Aorta (tissue), 5 donors: ENCODE data around the gene DENND10. TPM values are rescaled to one million over a fixed set of nuclear protein-coding genes. Genes with fewer than 3 reads are reported as not detected.
A peak's percentile ranks its signal among the peaks of the same experiment; 100 is the strongest.
"Not testable (repeated sequence)": the region's sequence is repeated elsewhere in the genome, so short reads cannot be mapped to it uniquely, and the experiment has no call there.

ENCODE experiments used
- ATAC-seq: fragments of 200-7000 bp; cut with Tn5 transposase; one replicate; pipeline ENCODE4 v1.9.1; 2022; ENCODE audit warnings: moderate library complexity; ENCODE audit not compliant: low FRiP score
- DNase-seq, 2 donors: peaks; one replicate each; pipeline ENCODE4 v3.0.0-alpha.2; 2020
- H3K27ac ChIP-seq, 2 donors: one replicate each; pipeline ENCODE4 v1.5.1; 2013; ENCODE audit warnings: low read length in 2 of 2, mild to moderate bottlenecking in 2 of 2, moderate library complexity in 2 of 2, control low read depth in 1 of 2, inconsistent platforms in 1 of 2, low read depth in 1 of 2
- H3K27me3 ChIP-seq, 2 donors: one replicate each; pipeline ENCODE4 v1.6.1; 2013; ENCODE audit warnings: control low read depth in 1 of 2, low read length in 1 of 2, mild to moderate bottlenecking in 1 of 2, moderate library complexity in 1 of 2; ENCODE audit not compliant: insufficient read depth in 2 of 2, control insufficient read depth in 1 of 2
- H3K36me3 ChIP-seq, 2 donors: one replicate each; pipeline ENCODE4 v1.6.1; 2013; ENCODE audit warnings: control low read depth in 1 of 2, low read length in 1 of 2, mild to moderate bottlenecking in 1 of 2; ENCODE audit not compliant: insufficient read depth in 2 of 2, control insufficient read depth in 1 of 2
- H3K4me1 ChIP-seq, 2 donors: one replicate each; pipeline ENCODE4 v1.6.1; 2013; ENCODE audit warnings: low read length in 2 of 2, control low read depth in 1 of 2, mild to moderate bottlenecking in 1 of 2, moderate library complexity in 1 of 2; ENCODE audit not compliant: insufficient read depth in 2 of 2, control insufficient read depth in 1 of 2
- H3K4me3 ChIP-seq, 2 donors: one replicate each; pipeline ENCODE4 v1.5.1; 2013; ENCODE audit warnings: low read length in 2 of 2, control low read depth in 1 of 2, mild to moderate bottlenecking in 1 of 2
- H3K9me3 ChIP-seq: one replicate; pipeline ENCODE4 v1.6.1; 2013; ENCODE audit warnings: mild to moderate bottlenecking, low read length; ENCODE audit not compliant: control insufficient read depth
- WGBS, 2 donors: extraction: QIAGEN DNeasy Blood & Tissue Kit; methylation state at CpG; one replicate each; pipeline ENCODE4 v1.1.7; 2013; 5-methylcytosine and 5-hydroxymethylcytosine counted together
- intact Hi-C, 2 donors: fragments of 100-400 bp; cut with DNase I; formaldehyde crosslinking; loops; one replicate each; pipeline versions ENCODE4 v1.14.2 to v1.15.0; 2022
- polyA plus RNA-seq, 2 donors: library from polyadenylated mRNA; stranded (reverse); fragments of 200-250 nt; gene quantifications; one replicate each; pipeline ENCODE4 v1.2.3, GENCODE V29; 2013
- total RNA-seq, 2 donors: library from RNA; stranded (reverse); fragmentation: NEBNext Ultra II Directional; extraction: Animal tissue kit (Norgen Biotek cat#: 25700); gene quantifications; one replicate each; pipeline ENCODE4 v1.2.1, GENCODE V29; 2021
- donor health status: healthy with polysubstance abuse.
- donor health status: Bipolar disorder and iron deficiency.
- donor health status: DM: no; HTN: no; CAD: no.
- donor health status: DM: no; HTN: no; CAD: no.
- donor health status: DM: yes; HTN: yes; CAD: no.

Gene DENND10
- total and polyA plus RNA-seq, 4 donors, result 15.2 to 28.8 (median 23.3) TPM

DNA sequence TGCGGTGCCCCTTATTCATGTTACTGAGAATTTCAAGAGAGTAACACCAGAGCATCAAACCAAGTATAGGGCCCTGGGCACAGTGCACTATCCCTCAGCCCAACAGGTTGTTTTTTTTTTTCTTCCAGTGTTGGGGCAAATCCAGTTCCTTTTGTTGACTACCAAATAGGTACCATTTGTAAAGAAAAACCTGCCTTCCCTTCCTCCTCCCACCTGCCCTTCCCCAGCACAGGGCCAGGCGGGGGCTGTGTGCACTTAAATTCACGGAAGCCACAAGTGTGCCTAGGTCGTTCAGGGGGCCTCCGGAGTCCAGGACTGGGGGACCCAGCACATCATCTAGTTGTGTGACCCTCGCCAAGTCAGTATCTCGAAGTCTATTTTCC is 62.2 kb downstream of the DENND10 start:
- Histone ChIP-seq H3K4me1 (no peaks in the 10 kb centered on the region), H3K4me3 (peak overlapping the region; percentile 43 to 75), H3K27me3 (no peaks in the 10 kb centered on the region), H3K9me3 (no peaks in the 10 kb centered on the region), H3K27ac (peak overlapping the region in 1 of 2 donors; percentile 84), H3K36me3 (peaks cover 2 to 3% of the 10 kb centered on the region in 2 donors)
- WGBS, 2 donors, result 73% methylated on average over 7 of the region's 7 CpGs
- DNase-seq (peak in 1 of 2 donors; percentile 57), ATAC-seq (peak; percentile 33)
- intact Hi-C loops, result no loop called here

DNA sequence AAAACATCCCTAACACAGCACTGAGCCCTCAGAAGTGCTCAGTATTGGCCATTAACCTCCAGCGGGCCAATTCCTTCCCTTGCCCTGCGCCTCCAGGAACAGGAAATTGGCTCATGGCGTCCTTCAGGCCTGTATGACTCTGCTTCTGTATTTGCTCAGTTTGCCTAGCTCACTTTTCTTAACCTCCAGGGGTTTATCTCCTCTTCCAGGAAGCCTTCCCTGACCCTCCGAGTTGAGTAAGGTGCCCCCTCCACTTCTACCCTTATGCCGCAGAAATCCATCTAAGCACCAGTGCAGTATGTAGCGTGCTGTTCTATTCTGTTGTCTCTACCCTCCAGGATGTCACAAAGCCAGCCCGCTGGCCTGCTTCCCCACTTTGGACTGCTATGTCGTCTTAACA is 62.7 kb downstream of the DENND10 start:
- Histone ChIP-seq H3K4me3 (no peak overlapping the region), H3K27ac (no peak overlapping the region)

DNA sequence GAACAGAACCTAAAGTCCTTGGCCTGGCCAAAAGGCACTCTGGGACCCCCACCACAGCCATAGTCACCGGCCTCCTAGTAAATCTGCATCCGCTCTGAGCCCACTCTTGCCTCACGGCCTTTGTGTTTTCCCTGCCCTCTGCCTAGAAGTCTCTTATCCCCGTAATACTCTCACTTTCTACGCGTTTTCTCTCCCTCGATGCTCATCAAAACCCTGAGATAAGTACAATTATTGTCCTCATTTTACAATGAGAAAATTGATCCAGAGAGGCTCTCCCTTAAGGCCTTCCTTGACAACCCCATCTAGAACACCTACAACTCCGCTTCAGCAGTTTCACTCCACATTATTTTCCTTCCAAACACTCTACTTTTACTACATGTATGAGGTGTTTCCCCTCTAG is 63.1 kb downstream of the DENND10 start:
- Histone ChIP-seq H3K27me3 (no peaks in the 10 kb centered on the region), H3K4me3 (no peak overlapping the region), H3K9me3 (no peaks in the 10 kb centered on the region), H3K36me3 (peaks cover 3 to 5% of the 10 kb centered on the region in 2 donors), H3K27ac (no peak overlapping the region), H3K4me1 (no peaks in the 10 kb centered on the region)
- WGBS, 2 donors, result 82 to 85% methylated on average over 8 of the region's 8 CpGs
- DNase-seq, result no peak
- ATAC-seq, result no peak
- intact Hi-C loops, result no loop called here

More for the DNA sequence above, 62.7 kb downstream of the DENND10 start:
- no peaks in the 10 kb centered on the region for H3K27me3 ChIP-seq
- H3K9me3 ChIP-seq, result no peaks in the 10 kb centered on the region
- intact Hi-C loops, result no loop called here
- H3K4me1 ChIP-seq, result no peaks in the 10 kb centered on the region
- WGBS, 2 donors, result 76 to 80% methylated on average over 8 of the region's 8 CpGs
- peaks cover 3% of the 10 kb centered on the region in 2 donors for H3K36me3 ChIP-seq
- peak in 1 of 2 donors; percentile 62 for DNase-seq
- no peak for ATAC-seq

DNA sequence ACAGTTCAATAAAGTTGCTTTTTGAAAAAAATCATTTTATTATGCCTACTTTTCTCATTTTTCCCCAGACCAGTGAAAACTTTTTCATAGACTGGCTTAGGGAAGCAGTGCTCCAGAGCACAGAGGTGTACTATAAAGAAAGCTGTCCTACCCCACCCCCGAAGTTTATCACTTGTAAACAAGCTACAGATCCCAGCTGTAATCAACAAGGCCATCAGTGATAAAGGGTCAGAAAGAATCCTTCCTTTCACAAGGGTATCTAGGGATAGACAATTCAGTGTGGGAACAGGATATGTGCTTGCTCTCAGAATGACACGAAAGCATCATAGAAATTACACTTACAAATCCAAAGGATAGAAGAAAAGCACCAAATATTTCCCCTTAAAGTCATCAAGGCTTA is 70.2 kb downstream of the DENND10 start:
- no peaks in the 10 kb centered on the region for H3K4me1 ChIP-seq
- intact Hi-C loops, result no loop called here
- H3K27ac ChIP-seq, result no peak overlapping the region
- no peak overlapping the region for H3K4me3 ChIP-seq
- 87 to 91% methylated on average over 2 of the region's 2 CpGs for WGBS, 2 donors
- ATAC-seq (no peak), DNase-seq (no peak)
- peaks cover 0 to 5% of the 10 kb centered on the region in 2 donors for H3K36me3 ChIP-seq
- no peaks in the 10 kb centered on the region for H3K27me3 ChIP-seq
- no peaks in the 10 kb centered on the region for H3K9me3 ChIP-seq

DNA sequence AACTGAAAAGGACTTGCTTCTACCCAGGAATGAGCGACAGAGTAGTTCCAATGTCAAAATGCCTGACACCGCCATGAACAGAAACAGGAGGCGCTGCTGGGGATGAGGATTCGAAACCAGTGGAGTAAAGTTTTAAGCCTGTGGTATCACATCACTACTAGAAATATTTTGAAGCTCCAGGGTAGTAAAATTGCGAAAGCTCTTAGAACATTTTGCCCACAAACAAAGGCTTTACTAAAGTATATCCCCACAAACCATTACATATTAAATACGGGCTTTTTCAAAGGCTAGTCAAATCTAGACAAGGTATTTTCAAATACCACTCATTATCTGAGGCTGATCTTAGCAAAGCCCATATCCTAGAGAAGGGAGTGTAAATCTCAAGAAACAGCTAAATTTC is 72.3 kb downstream of the DENND10 start:
- Histone ChIP-seq H3K27ac (no peak overlapping the region), H3K4me1 (no peaks in the 10 kb centered on the region), H3K4me3 (no peak overlapping the region), H3K36me3 (peaks cover 0 to 3% of the 10 kb centered on the region in 2 donors), H3K27me3 (no peaks in the 10 kb centered on the region), H3K9me3 (no peaks in the 10 kb centered on the region)
- WGBS, 2 donors, result 93 to 94% methylated on average over 6 of the region's 6 CpGs
- ATAC-seq (no peak), DNase-seq (peak in 1 of 2 donors; percentile 8)
- intact Hi-C loops, result no loop called here

DNA sequence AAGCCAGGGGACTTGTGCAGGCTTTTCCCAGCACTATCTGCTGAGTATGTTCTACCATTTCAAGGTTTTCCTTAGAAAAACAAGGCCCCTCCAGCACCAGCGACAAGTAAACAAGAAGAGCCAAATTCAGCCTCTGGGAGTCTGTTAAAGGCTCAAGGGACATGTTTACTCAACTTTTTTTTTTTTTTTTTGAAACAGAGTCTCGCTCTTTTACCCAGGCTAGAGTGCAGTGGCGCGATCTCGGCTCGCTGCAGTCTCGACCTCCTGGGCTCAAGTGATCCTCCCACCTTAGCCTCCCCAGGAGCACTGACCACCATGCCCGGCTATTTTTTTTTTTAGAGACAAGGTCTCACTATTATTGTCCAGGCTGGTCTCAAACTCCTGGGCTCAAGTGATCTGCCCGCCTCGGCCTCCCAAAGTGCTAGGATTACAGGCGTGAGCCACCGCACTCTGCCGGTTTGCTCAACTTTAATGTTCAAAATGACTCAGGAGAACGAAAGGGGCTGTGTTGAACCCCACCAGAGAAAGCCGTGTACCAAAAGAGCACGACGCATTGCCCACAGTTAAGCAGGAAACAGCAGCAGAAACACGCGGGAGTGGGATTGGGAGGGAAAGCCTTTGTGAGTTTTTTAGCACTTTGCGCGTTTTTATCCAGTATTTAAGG is 73.9 kb downstream of the DENND10 start:
- Histone ChIP-seq H3K27ac (peak overlapping the region in 1 of 2 donors; percentile 82), H3K9me3 (no peaks in the 10 kb centered on the region), H3K36me3 (no peaks in the 10 kb centered on the region), H3K4me3 (peak overlapping the region; percentile 36 to 46), H3K27me3 (no peaks in the 10 kb centered on the region), H3K4me1 (no peaks in the 10 kb centered on the region)
- DNase-seq (no peak), ATAC-seq (peak; percentile 16)
- intact Hi-C loops, result no loop called here
- 21% methylated on average over 21 of the region's 21 CpGs for WGBS, 2 donors

DNA sequence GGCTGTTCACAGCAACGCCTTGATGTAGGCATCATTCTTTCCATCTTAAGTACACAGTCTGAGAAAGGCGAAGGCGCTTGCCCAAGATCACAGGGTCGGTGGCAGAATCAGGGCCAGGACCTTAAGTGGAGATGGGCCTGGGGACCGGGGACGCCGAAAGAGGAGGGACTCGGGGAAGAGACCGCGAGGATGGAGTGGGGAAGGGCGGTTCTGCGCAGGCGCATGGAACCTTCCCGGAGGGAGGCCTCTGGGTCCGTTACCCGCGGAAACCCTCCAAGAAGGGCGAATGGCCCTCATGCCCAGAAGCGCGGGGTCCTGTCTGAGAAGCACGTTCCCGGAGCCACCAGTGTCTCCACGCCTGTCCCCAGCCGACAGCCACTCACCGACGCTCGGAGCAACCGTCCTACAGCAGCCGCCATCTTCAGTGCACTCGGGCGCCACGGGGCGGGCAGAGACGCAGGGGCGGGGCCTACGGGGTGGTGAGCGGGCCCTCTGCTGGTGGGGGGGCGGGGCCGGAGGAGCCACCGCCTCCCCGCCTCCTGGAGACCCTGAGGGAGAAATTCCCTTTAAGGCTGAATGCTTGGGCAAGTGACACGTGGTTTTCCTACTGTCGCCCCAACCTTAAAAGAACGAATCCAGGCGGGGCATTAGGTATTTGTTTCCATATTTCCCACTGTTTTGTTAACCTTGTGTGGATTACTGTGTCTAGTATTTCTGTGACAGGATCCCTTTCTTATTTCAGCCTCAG is 74.6 kb downstream of the DENND10 start, which contains the start of gene PRDX3:
Gene PRDX3, minus strand, starts transcription at position 441 of the 748 bp plus-strand sequence. Its CDS starts 22 bp downstream, at position 419.
- peak within 1 kb of the TSS; percentile 82 to 84 for H3K27ac ChIP-seq
- H3K27me3 ChIP-seq, result no peaks in the 10 kb centered on the region
- intact Hi-C loops, result no loop called here
- H3K36me3 ChIP-seq, result no peaks in the 10 kb centered on the region
- no peaks in the 10 kb centered on the region for H3K9me3 ChIP-seq
- ATAC-seq (peak; percentile 99), DNase-seq (peak; percentile 96 to 98)
- H3K4me3 ChIP-seq, result peak within 1 kb of the TSS; percentile 36 to 46
- WGBS, 2 donors, result 0% methylated on average over 41 to 45 of the region's 45 CpGs
- no peaks in the 10 kb centered on the region for H3K4me1 ChIP-seq

DNA sequence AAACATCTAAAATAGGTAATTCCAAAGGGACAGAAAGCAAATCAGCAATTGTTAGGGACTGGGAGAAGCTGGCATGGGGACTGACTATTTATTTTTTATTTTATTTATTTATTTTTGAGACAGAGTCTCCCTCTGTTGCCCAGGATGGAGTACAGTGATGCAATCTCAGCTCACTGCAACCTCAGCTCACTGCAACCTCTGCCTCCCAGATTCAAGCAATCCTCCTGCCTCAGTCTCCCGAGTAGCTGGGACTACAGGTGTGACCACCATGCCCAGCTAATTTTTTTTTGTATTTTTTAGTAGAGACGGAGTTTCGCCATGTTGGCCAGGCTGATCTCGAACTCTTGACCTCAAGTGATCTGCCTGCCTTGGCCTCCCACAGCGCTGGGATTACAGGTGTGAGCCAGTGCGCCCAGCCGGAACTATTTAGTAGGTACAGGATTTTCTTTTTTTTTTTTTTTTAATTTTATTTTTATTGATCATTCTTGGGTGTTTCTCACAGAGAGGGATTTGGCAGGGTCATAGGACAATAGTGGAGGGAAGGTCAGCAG is 77.0 kb downstream of the DENND10 start:
- intact Hi-C loops, H3K9me3 ChIP-seq, H3K4me1 ChIP-seq, ATAC-seq, H3K27ac ChIP-seq, H3K4me3 ChIP-seq, H3K27me3 ChIP-seq, H3K36me3 ChIP-seq: not testable (repeated sequence)
- peak in 1 of 2 donors; percentile 51 for DNase-seq
- WGBS, 2 donors, result 93 to 94% methylated on average over 7 of the region's 7 CpGs
